C4-2B (cell line): ENCODE results near the gene PIH1D2.

ENCODE experiments used
- CTCF ChIP-seq: fragments of 450-650 bp; conservative IDR thresholded peaks from 2 replicates; pipeline ENCODE4 v1.5.1; 2017; ENCODE audit warnings: mild to moderate bottlenecking
- ZFX ChIP-seq: fragments of 450-650 bp; IDR thresholded peaks from 2 replicates; pipeline ENCODE4 v1.6.1; 2017

GRCh38 chr11:112113539-112114457 is 40.0 kb upstream of the PIH1D2 start:
- TF ChIP-seq CTCF (peak; percentile 69), ZFX (no peak)
